T-helper 17 cell (primary cell): ENCODE results near the gene ISCU. TPM values are rescaled to one million over a fixed set of nuclear protein-coding genes. Genes with fewer than 3 reads are reported as not detected.

Experiments
- ATAC-seq: fragments of 150-1000 bp; cut with Tn5 transposase; 2 replicates; pipeline ENCODE4 v1.10.0; 2021; ENCODE audit warnings: mild to moderate bottlenecking, moderate library complexity
- DNase-seq, 3 donors: peaks; one replicate each; pipeline versions ENCODE4 v3.0.0 to v3.0.0-alpha.2; 2020 to 2021
- H3K9me3 ChIP-seq: one replicate; pipeline ENCODE4 v1.7.0; 2013; ENCODE audit warnings: low read length, mild to moderate bottlenecking; ENCODE audit not compliant: control insufficient read depth, poor library complexity, severe bottlenecking
- H3K27ac Mint-ChIP-seq: one replicate; pipeline ENCODE4 v1.8.0; 2022; ENCODE audit warnings: mild to moderate bottlenecking, moderate library complexity, mixed read lengths
- H3K27me3 Mint-ChIP-seq: one replicate; pipeline ENCODE4 v1.8.0; 2022; ENCODE audit warnings: mixed read lengths
- H3K36me3 Mint-ChIP-seq: one replicate; pipeline ENCODE4 v1.8.0; 2022; ENCODE audit warnings: low read depth, mixed read lengths
- H3K4me1 Mint-ChIP-seq: one replicate; pipeline ENCODE4 v1.8.0; 2022; ENCODE audit warnings: mild to moderate bottlenecking, mixed read lengths
- H3K4me3 Mint-ChIP-seq: one replicate; pipeline ENCODE4 v1.8.0; 2022; ENCODE audit warnings: mild to moderate bottlenecking, moderate library complexity, mixed read lengths
- total RNA-seq, 4 donors: library from RNA in 2 of 4; stranded (reverse) in 2 of 4; gene quantifications; one replicate each; pipeline ENCODE4 v1.2.3 and lab custom pipeline; 2022 to 2026

ISCU gene
- total RNA-seq, 2 donors from 2014 or later, result 139 to 177 TPM

- H3K27me3 Mint-ChIP-seq, result no peaks in the 10 kb centered on the region
- H3K27ac Mint-ChIP-seq, result peak overlapping the region; percentile 100
- ATAC-seq (no peak), DNase-seq (no peak)
- H3K36me3 Mint-ChIP-seq, result peaks cover 3% of the 10 kb centered on the region
- peaks cover 34% of the 10 kb centered on the region for H3K4me1 Mint-ChIP-seq
- no peaks in the 10 kb centered on the region for H3K9me3 ChIP-seq
- H3K4me3 Mint-ChIP-seq, result peak overlapping the region; percentile 72
These were observed 3.3 kb upstream of the ISCU start for GRCh38 chr12:108559007-108559655.

GRCh38 chr12:108559748-108560147 lies 2.6 kb upstream of the ISCU start:
- H3K27ac Mint-ChIP-seq, result peak overlapping the region; percentile 100
- H3K9me3 ChIP-seq, result no peaks in the 10 kb centered on the region
- H3K4me1 Mint-ChIP-seq, result peaks cover 32% of the 10 kb centered on the region
- ATAC-seq, result no peak
- peak overlapping the region; percentile 100 for H3K4me3 Mint-ChIP-seq
- no peaks in the 10 kb centered on the region for H3K27me3 Mint-ChIP-seq
- H3K36me3 Mint-ChIP-seq, result peaks cover 3% of the 10 kb centered on the region
- DNase-seq, result no peak

GRCh38 chr12:108560321-108560721 lies 2.1 kb upstream of the ISCU start:
- Mint-ChIP-seq H3K4me3 (peak overlapping the region; percentile 100), H3K4me1 (peaks cover 29% of the 10 kb centered on the region), H3K27me3 (no peaks in the 10 kb centered on the region), H3K27ac (peak overlapping the region; percentile 100), H3K36me3 (peaks cover 3% of the 10 kb centered on the region)
- ATAC-seq (no peak), DNase-seq (no peak)
- no peaks in the 10 kb centered on the region for H3K9me3 ChIP-seq

GRCh38 chr12:108560752-108561719 lies 1.4 kb upstream of the ISCU start, which contains the start of gene SART3:
SART3 (minus strand) TSS chr12:108561173; CDS start chr12:108561154, 19 bp downstream.
- ATAC-seq (peak; percentile 64), DNase-seq (peak; percentile 65 to 76 (median 68))
- Mint-ChIP-seq H3K27ac (peak within 1 kb of the TSS; percentile 100), H3K4me1 (peaks cover 32% of the 10 kb centered on the region), H3K4me3 (peak within 1 kb of the TSS; percentile 100), H3K36me3 (peaks cover 3% of the 10 kb centered on the region), H3K27me3 (no peaks in the 10 kb centered on the region)
- H3K9me3 ChIP-seq, result no peaks in the 10 kb centered on the region

GRCh38 chr12:108561852-108562347 lies 496 bp upstream of the ISCU start:
- Mint-ChIP-seq H3K4me1 (peaks cover 29% of the 10 kb centered on the region), H3K27ac (peak overlapping the region; percentile 100), H3K27me3 (no peaks in the 10 kb centered on the region), H3K4me3 (peak overlapping the region; percentile 100), H3K36me3 (peaks cover 3% of the 10 kb centered on the region)
- no peak for DNase-seq
- ATAC-seq, result peak; percentile 2
- H3K9me3 ChIP-seq, result no peaks in the 10 kb centered on the region

GRCh38 chr12:108563136-108563803 lies 874 bp downstream of the ISCU start:
- Mint-ChIP-seq H3K4me3 (peak overlapping the region; percentile 100), H3K27ac (peak overlapping the region; percentile 100), H3K27me3 (no peaks in the 10 kb centered on the region), H3K36me3 (peaks cover 3% of the 10 kb centered on the region), H3K4me1 (peaks cover 26% of the 10 kb centered on the region)
- peak; percentile 67 to 79 (median 76) for DNase-seq
- ATAC-seq, result peak; percentile 62
- H3K9me3 ChIP-seq, result no peaks in the 10 kb centered on the region

- DNase-seq (no peak), ATAC-seq (no peak)
- Mint-ChIP-seq H3K27me3 (no peaks in the 10 kb centered on the region), H3K27ac (peak overlapping the region; percentile 100), H3K36me3 (peaks cover 5% of the 10 kb centered on the region), H3K4me3 (peak overlapping the region; percentile 100), H3K4me1 (peaks cover 29% of the 10 kb centered on the region)
- no peaks in the 10 kb centered on the region for H3K9me3 ChIP-seq
These were observed 1.4 kb downstream of the ISCU start for GRCh38 chr12:108563804-108564151.

- DNase-seq (no peak), ATAC-seq (no peak)
- Mint-ChIP-seq H3K36me3 (peaks cover 7% of the 10 kb centered on the region), H3K27me3 (no peaks in the 10 kb centered on the region), H3K4me3 (no peak overlapping the region), H3K4me1 (peaks cover 34% of the 10 kb centered on the region), H3K27ac (no peak overlapping the region)
- H3K9me3 ChIP-seq, result no peaks in the 10 kb centered on the region
These were observed 2.3 kb downstream of the ISCU start for GRCh38 chr12:108564724-108565123.

- Mint-ChIP-seq H3K4me1 (peaks cover 32% of the 10 kb centered on the region), H3K27ac (peak overlapping the region; percentile 99), H3K27me3 (no peaks in the 10 kb centered on the region), H3K36me3 (peaks cover 7% of the 10 kb centered on the region), H3K4me3 (no peak overlapping the region)
- no peaks in the 10 kb centered on the region for H3K9me3 ChIP-seq
- ATAC-seq (no peak), DNase-seq (no peak)
These were observed 2.8 kb downstream of the ISCU start for GRCh38 chr12:108565146-108565545.

GRCh38 chr12:108565976-108566375 lies 3.6 kb downstream of the ISCU start:
- no peaks in the 10 kb centered on the region for H3K9me3 ChIP-seq
- H3K4me3 Mint-ChIP-seq, result no peak overlapping the region
- no peaks in the 10 kb centered on the region for H3K27me3 Mint-ChIP-seq
- peaks cover 5% of the 10 kb centered on the region for H3K36me3 Mint-ChIP-seq
- peaks cover 31% of the 10 kb centered on the region for H3K4me1 Mint-ChIP-seq
- H3K27ac Mint-ChIP-seq, result peak overlapping the region; percentile 99
- DNase-seq, result peak; percentile 40 to 66 (median 40)
- ATAC-seq, result no peak

- H3K9me3 ChIP-seq, result no peaks in the 10 kb centered on the region
- peak overlapping the region; percentile 99 for H3K27ac Mint-ChIP-seq
- H3K36me3 Mint-ChIP-seq, result peaks cover 4% of the 10 kb centered on the region
- DNase-seq (no peak), ATAC-seq (no peak)
- no peaks in the 10 kb centered on the region for H3K27me3 Mint-ChIP-seq
- peaks cover 31% of the 10 kb centered on the region for H3K4me1 Mint-ChIP-seq
- no peak overlapping the region for H3K4me3 Mint-ChIP-seq
These were observed 4.1 kb downstream of the ISCU start for GRCh38 chr12:108566452-108566851.

GRCh38 chr12:108567406-108568337 lies 5.3 kb downstream of the ISCU start:
- peaks cover 4% of the 10 kb centered on the region for H3K36me3 Mint-ChIP-seq
- ATAC-seq, result no peak
- DNase-seq, result no peak
- H3K4me3 Mint-ChIP-seq, result peak overlapping the region; percentile 85
- peaks cover 38% of the 10 kb centered on the region for H3K4me1 Mint-ChIP-seq
- peak overlapping the region; percentile 99 for H3K27ac Mint-ChIP-seq
- H3K27me3 Mint-ChIP-seq, result no peaks in the 10 kb centered on the region
- no peaks in the 10 kb centered on the region for H3K9me3 ChIP-seq
